ENCODE results near the gene FHOD3.

- TF ChIP-seq EZH2 (IDR thresholded peaks at IDR 0.05; ENCODE audit: low read depth, unreplicated experiment) = no peak
- TF ChIP-seq CTCF (conservative IDR thresholded peaks at IDR 0.05; ENCODE audit: low read depth in 2 of 2) = no peak
- TF ChIP-seq POLR2AphosphoS5 (IDR thresholded peaks at IDR 0.05; ENCODE audit: low read depth) = no peak
- no peak for TF ChIP-seq REST (IDR thresholded peaks at IDR 0.05; ENCODE audit: unreplicated experiment)
- no peak for TF ChIP-seq ZNF114 (CRISPR knock-in tag; IDR thresholded peaks at IDR 0.05)
- TF ChIP-seq JUNB (IDR thresholded peaks at IDR 0.05; ENCODE audit: unreplicated experiment) = no peak
- no peak for TF ChIP-seq EZH2phosphoT487 (IDR thresholded peaks at IDR 0.05; ENCODE audit: unreplicated experiment)
- TF ChIP-seq CREB1 (CRISPR knock-in tag; IDR thresholded peaks at IDR 0.05; ENCODE audit: low read depth) = no peak
- TF ChIP-seq NANOG (IDR thresholded peaks at IDR 0.05; ENCODE audit: borderline replicate concordance) = no peak
- no peak for TF ChIP-seq ETS1 (IDR thresholded peaks at IDR 0.05)
Observed at GRCh38 chr18:36467614-36468013, 170.1 kb downstream of the FHOD3 start.
